Pancreas (tissue), 10 donors: ENCODE data around the gene RSPO4. TPM values are rescaled to one million over a fixed set of nuclear protein-coding genes. Genes with fewer than 3 reads are reported as not detected.

Experiments
- ATAC-seq, 4 donors: fragments of 200-7000 bp; cut with Tn5 transposase; one replicate each; pipeline versions ENCODE4 v1.8.0 to v1.9.1; 2020; ENCODE audit warnings: mild to moderate bottlenecking in 4 of 4, moderate library complexity in 4 of 4
- DNase-seq, 6 donors: peaks; one replicate each; pipeline ENCODE4 v3.0.0-alpha.2; 2020
- FAIRE-seq: peaks from 2 replicates; lab custom pipeline; 2012; peaks lifted over from hg19 to GRCh38; lab: Jason Lieb, UNC
- H3K27ac ChIP-seq, 4 donors: fragments of 200-600 bp; sonication (generic); 1 replicate in 3 of 4; 2 replicates in 1 of 4; pipeline versions ENCODE4 v1.5.0 to v1.8.0; 2020
- H3K27me3 ChIP-seq, 4 donors: fragments of 200-600 bp; one replicate each; pipeline ENCODE4 v1.8.0; 2021
- H3K36me3 ChIP-seq, 3 donors: fragments of 200-600 bp; sonication (generic) in 1 of 3; one replicate each; pipeline versions ENCODE4 v1.5.0 to v1.8.0; 2020 to 2021
- H3K4me1 ChIP-seq, 3 donors: fragments of 200-600 bp; one replicate each; pipeline ENCODE4 v1.8.0; 2021
- H3K4me3 ChIP-seq, 4 donors: fragments of 200-600 bp; sonication (generic) in 2 of 4; one replicate each; pipeline versions ENCODE4 v1.5.0 to v1.8.0; 2020 to 2021
- H3K9me3 ChIP-seq, 4 donors: fragments of 200-600 bp; one replicate each; pipeline ENCODE4 v1.8.0; 2021
- WGBS, 2 donors: extraction: QIAGEN DNeasy Blood & Tissue Kit; methylation state at CpG; one replicate each; pipeline ENCODE4 v1.1.7; 2013; 5-methylcytosine and 5-hydroxymethylcytosine counted together
- intact Hi-C, 3 donors: fragments of 100-400 bp; cut with DNase I; formaldehyde crosslinking; loops; one replicate each; pipeline versions ENCODE4 v1.11.1 to v1.14.2; 2022
- polyA plus RNA-seq, 2 donors: library from polyadenylated mRNA; stranded (reverse); fragments of 200-250 nt; gene quantifications; one replicate each; pipeline ENCODE4 v1.2.3, GENCODE V29; 2013
- total RNA-seq, 6 donors: library from RNA; stranded (reverse); fragmentation: NEBNext Ultra II Directional in 4 of 6; extraction: Animal tissue kit (Norgen Biotek cat#: 25700) in 4 of 6; gene quantifications; one replicate each; pipeline versions ENCODE4 v1.2.1 to v1.2.4, GENCODE V29; 2021 to 2023
- TF ChIP-seq, protein P1 (sequence below), 4 donors: fragments of 200-600 bp; sonication (generic) in 3 of 4; IDR thresholded peaks; one replicate each; pipeline versions ENCODE4 v1.5.0 to v1.8.0; 2021; ENCODE audit warnings: antibody characterized with exemption in 4 of 4
- donor health status: healthy with polysubstance abuse.
- donor health status: DM: no; HTN: no; CAD: no; lungs with moderate emphysema.
- donor health status: DM: no; HTN: no; CAD: no.
- donor health status: control.
- donor health status: control.
- donor health status: Bipolar disorder and iron deficiency.
- donor health status: DM: yes; HTN: yes; CAD: no.
- donor health status: DM: no; HTN: no; CAD: no.
- donor health status: DM: no; HTN: no; CAD: no.
- donor health status: DM: yes; HTN: yes; CAD: no.

Gene RSPO4
- total and polyA plus RNA-seq, 8 donors = 0.08 to 0.28 (median 0.09) TPM; not detected in 3

DNA sequence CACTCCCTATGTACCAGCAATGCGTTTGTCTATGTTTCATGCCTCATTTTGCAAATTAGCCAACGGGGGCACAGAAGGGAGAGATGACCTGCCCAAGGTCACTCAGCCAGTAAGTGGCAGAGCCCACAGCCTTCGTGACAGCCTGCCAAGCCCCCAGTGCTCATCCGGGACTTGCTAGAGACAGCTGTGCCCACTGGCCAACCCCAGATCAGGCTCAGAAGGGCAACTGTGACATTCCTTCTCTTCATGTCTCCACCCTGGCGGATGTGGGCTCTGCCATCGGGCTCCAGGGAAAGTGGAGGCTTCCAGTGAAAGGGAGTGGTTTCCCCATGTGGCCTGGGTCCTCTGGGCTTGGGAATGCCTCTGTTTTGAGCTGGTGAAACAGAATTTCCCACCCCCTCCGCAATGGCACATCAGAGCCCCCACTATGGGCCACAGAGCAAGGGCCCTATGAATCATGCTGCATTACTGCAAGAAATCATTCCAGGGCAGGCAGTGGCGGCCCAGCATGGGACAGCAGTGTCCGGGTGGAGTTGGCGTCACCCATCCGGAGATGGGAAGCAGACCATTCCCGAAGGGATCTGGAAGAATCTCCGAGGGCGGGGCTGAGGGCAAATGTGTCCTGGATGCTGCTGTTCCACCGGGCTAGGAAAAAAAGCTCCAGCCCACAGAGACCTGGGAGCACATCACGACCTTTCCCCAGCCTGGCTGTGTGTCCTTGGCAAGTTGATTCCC, 9.1 kb downstream of the RSPO4 start:
- Histone ChIP-seq H3K9me3 (no peaks in the 10 kb centered on the region), H3K36me3 (no peaks in the 10 kb centered on the region), H3K27ac (no peak overlapping the region), H3K4me1 (no peaks in the 10 kb centered on the region), H3K4me3 (no peak overlapping the region), H3K27me3 (peaks cover 0 to 9% (median 2%) of the 10 kb centered on the region in 4 donors)
- intact Hi-C loops = no loop called here
- TF ChIP-seq, protein P1, sequence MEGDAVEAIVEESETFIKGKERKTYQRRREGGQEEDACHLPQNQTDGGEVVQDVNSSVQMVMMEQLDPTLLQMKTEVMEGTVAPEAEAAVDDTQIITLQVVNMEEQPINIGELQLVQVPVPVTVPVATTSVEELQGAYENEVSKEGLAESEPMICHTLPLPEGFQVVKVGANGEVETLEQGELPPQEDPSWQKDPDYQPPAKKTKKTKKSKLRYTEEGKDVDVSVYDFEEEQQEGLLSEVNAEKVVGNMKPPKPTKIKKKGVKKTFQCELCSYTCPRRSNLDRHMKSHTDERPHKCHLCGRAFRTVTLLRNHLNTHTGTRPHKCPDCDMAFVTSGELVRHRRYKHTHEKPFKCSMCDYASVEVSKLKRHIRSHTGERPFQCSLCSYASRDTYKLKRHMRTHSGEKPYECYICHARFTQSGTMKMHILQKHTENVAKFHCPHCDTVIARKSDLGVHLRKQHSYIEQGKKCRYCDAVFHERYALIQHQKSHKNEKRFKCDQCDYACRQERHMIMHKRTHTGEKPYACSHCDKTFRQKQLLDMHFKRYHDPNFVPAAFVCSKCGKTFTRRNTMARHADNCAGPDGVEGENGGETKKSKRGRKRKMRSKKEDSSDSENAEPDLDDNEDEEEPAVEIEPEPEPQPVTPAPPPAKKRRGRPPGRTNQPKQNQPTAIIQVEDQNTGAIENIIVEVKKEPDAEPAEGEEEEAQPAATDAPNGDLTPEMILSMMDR (IDR thresholded peaks at IDR 0.05) = no peak
- 58 to 71% methylated on average over 16 of the region's 16 CpGs for WGBS, 2 donors
- FAIRE-seq (no peak), ATAC-seq (no peak), DNase-seq (no peak)

DNA sequence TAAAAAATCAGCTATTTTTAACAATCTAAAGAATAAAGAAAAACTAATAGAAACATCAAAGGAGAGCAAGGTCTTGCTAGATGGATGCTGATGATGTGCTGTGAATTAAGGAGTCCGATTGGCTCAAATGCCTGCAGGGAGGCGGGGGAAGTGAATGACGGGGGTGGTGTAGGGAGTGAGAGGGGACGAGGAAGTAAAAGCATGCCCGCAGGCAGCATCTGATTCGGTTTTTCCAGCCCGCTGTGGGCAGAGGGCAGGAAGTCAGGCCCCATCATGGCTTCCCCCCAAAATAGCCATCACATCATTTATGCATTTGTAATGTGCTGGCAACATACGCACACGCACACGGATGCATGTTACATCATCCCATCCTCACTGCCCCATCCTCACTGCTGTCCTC, 10.3 kb downstream of the RSPO4 start:
- Histone ChIP-seq H3K27ac (no peak overlapping the region), H3K36me3 (no peaks in the 10 kb centered on the region), H3K4me1 (no peaks in the 10 kb centered on the region), H3K9me3 (no peaks in the 10 kb centered on the region), H3K4me3 (no peak overlapping the region), H3K27me3 (peaks cover 0 to 9% (median 2%) of the 10 kb centered on the region in 4 donors)
- DNase-seq = no peak
- FAIRE-seq = no peak
- 60 to 67% methylated on average over 10 of the region's 10 CpGs for WGBS, 2 donors
- ATAC-seq = no peak
- TF ChIP-seq, protein P1 (IDR thresholded peaks at IDR 0.05) = no peak
- intact Hi-C loops = no loop called here

DNA sequence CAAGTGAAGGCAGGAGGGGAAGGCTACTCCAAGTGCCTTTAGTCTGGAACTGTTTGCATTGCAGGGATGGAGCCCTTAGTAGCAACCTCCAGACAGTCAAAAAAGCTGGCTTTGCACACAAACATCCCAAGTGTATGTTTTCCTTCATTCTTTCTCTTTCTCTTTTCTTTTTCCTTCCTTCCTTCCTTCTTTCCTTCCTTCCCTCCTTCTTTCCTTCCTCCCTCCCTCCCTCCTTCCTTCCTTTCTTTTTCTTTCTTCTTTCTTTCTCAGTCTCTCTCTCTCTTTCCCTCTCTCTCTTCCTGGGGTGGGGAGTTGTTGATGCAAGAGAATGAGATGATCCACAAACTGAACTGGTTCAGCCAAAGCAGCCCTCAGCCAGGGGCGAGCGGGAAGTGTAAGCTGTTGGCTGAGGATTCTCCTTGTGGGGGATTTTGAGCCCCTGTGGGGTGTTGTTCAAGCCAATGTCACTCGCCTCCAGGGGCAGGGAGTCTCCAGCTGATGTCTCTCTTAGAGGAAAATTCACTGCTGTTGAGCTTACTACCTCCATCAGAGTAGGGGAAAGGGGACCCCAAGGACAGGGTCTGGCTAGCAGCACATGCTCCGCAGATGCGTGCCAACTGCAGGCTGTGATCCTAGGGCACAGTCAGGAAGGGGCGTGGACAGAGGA, 11.7 kb downstream of the RSPO4 start:
- Histone ChIP-seq H3K36me3 (no peaks in the 10 kb centered on the region), H3K27me3 (peaks cover 0 to 9% (median 2%) of the 10 kb centered on the region in 4 donors), H3K4me3 (no peak overlapping the region), H3K4me1 (no peaks in the 10 kb centered on the region), H3K27ac (no peak overlapping the region), H3K9me3 (no peaks in the 10 kb centered on the region)
- ATAC-seq (no peak), DNase-seq (no peak), FAIRE-seq (no peak)
- intact Hi-C loops = no loop called here
- TF ChIP-seq, protein P1 (IDR thresholded peaks at IDR 0.05) = no peak
- WGBS, 2 donors = 48 to 49% methylated on average over 6 of the region's 6 CpGs

DNA sequence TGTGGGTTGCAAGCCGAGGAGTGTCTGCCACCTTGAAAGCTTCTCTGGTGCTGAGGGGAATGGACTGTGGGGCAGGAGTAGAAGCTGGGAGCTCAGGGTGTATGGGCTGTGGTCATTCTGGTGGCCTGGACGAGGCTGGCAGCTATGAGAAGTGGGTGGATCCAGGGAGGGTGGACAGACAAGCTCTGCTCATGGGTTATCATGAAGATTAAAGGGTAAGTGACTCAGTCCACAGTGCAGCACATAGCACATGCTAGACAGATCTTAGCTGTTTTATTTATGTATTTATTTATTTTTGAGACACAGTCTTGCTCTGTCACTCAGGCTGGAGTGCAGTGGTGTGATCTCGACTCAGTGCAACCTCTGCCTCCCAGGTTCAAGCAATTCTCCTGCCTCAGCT, 13.8 kb downstream of the RSPO4 start:
- DNase-seq = no peak
- no peaks in the 10 kb centered on the region for H3K4me1 ChIP-seq
- H3K9me3 ChIP-seq = no peaks in the 10 kb centered on the region
- no peak overlapping the region for H3K27ac ChIP-seq
- intact Hi-C loops = no loop called here
- FAIRE-seq = no peak
- 40 to 56% methylated on average over 3 of the region's 3 CpGs for WGBS, 2 donors
- TF ChIP-seq, protein P1 (IDR thresholded peaks at IDR 0.05) = no peak
- no peak overlapping the region for H3K4me3 ChIP-seq
- H3K36me3 ChIP-seq = no peaks in the 10 kb centered on the region
- ATAC-seq = no peak
- peaks cover 0 to 9% (median 2%) of the 10 kb centered on the region in 4 donors for H3K27me3 ChIP-seq

DNA sequence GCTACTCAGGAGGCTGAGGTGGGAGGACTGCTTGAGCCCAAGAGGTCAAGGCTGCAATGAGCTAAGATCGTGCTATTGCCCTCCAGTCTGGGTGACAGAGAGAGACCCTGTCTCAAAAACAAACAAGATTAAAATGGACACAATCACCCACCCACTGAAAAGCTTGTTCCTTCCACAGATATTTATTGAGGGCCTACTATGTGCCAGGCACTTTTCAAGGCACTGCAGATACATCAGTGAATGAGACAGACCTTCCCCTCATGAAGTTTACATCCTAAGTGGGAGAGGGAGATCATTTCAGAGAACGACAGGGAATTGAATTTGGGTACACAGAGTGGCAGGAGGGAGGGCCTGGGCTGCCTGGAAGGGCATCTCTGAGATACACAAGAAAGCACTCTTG, 14.4 kb downstream of the RSPO4 start:
- no peak for FAIRE-seq
- DNase-seq = no peak
- Histone ChIP-seq H3K4me3 (no peak overlapping the region), H3K27ac (no peak overlapping the region), H3K36me3 (no peaks in the 10 kb centered on the region), H3K4me1 (no peaks in the 10 kb centered on the region), H3K27me3 (peaks cover 0 to 9% (median 2%) of the 10 kb centered on the region in 4 donors), H3K9me3 (no peaks in the 10 kb centered on the region)
- ATAC-seq = no peak
- TF ChIP-seq, protein P1 (IDR thresholded peaks at IDR 0.05) = no peak
- WGBS, 2 donors = 34 to 50% methylated on average over 2 of the region's 2 CpGs
- intact Hi-C loops = no loop called here
